Measurements from ENCODE around the gene MRFAP1L1. TPM values are rescaled to one million over a fixed set of nuclear protein-coding genes. Genes with fewer than 3 reads are reported as not detected.

Gene MRFAP1L1
- total and polyA plus RNA-seq, 10 of the 15 experiments (the other 5 are each of a cell fraction or from before 2014, with no cell fraction given): 30.6 to 85.1 (median 52.9) TPM

GRCh38 chr4:6673660-6674499 lies 35.8 kb downstream of the MRFAP1L1 start (continued):
- TF ChIP-seq BCL11A (IDR thresholded peaks at IDR 0.05; ENCODE audit: low read depth, low read length): no peak
- no peak; the same call in 1 of the 2 replicates for TF ChIP-seq PML (IDR thresholded peaks at IDR 0.05; ENCODE audit: low read length)
- peak; percentile 87 for TF ChIP-seq E2F4 (IDR thresholded peaks at IDR 0.05; ENCODE audit: low read depth, low read length)
- TF ChIP-seq ZSCAN29 (IDR thresholded peaks at IDR 0.05): no peak
- peak; percentile 16; the same call in 1 of the 2 replicates for TF ChIP-seq BCLAF1 (IDR thresholded peaks at IDR 0.05)
- 0 out of 2 replicates have a peak, but pooled peaks have one; percentile 23 for TF ChIP-seq NBN (IDR thresholded peaks at IDR 0.05)
- TF ChIP-seq NFXL1 (IDR thresholded peaks at IDR 0.05; ENCODE audit: borderline replicate concordance): no peak
- no peak for TF ChIP-seq KLF5 (IDR thresholded peaks at IDR 0.05; ENCODE audit: partially characterized antibody)
- TF ChIP-seq NR2C2 (IDR thresholded peaks at IDR 0.05; ENCODE audit: borderline replicate concordance, control insufficient read depth, insufficient read length, low read depth): no peak
- no peak for TF ChIP-seq SIX5 (IDR thresholded peaks at IDR 0.05; ENCODE audit: low read depth, low read length, severe bottlenecking)
- peak; percentile 94 for TF ChIP-seq GATAD2B (conservative IDR thresholded peaks at IDR 0.05; ENCODE audit: low read depth)
- TF ChIP-seq TCF7 (IDR thresholded peaks at IDR 0.05; ENCODE audit: borderline replicate concordance): no peak
- TF ChIP-seq RFX5 (IDR thresholded peaks at IDR 0.05; ENCODE audit: low read depth, low read length): no peak
- no peak for TF ChIP-seq RCOR1 (conservative IDR thresholded peaks at IDR 0.05; ENCODE audit: low read depth, low read length)
- no peak for TF ChIP-seq TARDBP (IDR thresholded peaks at IDR 0.05; ENCODE audit: borderline replicate concordance)
- TF ChIP-seq RAD21 (IDR thresholded peaks at IDR 0.05; ENCODE audit: insufficient read depth, low read depth, low read length): no peak
- peak; percentile 47 for TF ChIP-seq HCFC1 (IDR thresholded peaks at IDR 0.05; ENCODE audit: low read length)
- TF ChIP-seq CTCF (IDR thresholded peaks at IDR 0.05 in 2 of 3, conservative IDR thresholded peaks at IDR 0.05 in 1 of 3; ENCODE audit: control insufficient read depth in 2 of 3, extremely low read depth in 1 of 3, insufficient read depth in 1 of 3, low read depth in 3 of 3, low read length in 3 of 3): no peak
- no peak for TF ChIP-seq CBX3 (IDR thresholded peaks at IDR 0.05; ENCODE audit: borderline replicate concordance, low read depth)
- TF ChIP-seq MLLT1 (IDR thresholded peaks at IDR 0.05): peak; percentile 94

All from GM12878 (cell line).